Measurements from ENCODE around the gene NEUROD4. TPM values are rescaled to one million over a fixed set of nuclear protein-coding genes. Genes with fewer than 3 reads are reported as not detected.

Gene NEUROD4
- polyA plus RNA-seq, 1 donor (not counting 4 experiments of a cell fraction or from before 2014, with no cell fraction given), result not detected

GRCh38 chr12:54973556-54973955, 46.2 kb upstream of the NEUROD4 start:
- no peak overlapping the region for H3K4me3 ChIP-seq (ENCODE audit: control insufficient read depth in 2 of 3, extremely low read depth in 1 of 3, insufficient read depth in 2 of 3, low read depth in 1 of 3, low read length in 3 of 3)
- TF ChIP-seq EZH2 (IDR thresholded peaks at IDR 0.05; ENCODE audit: low read length), result no peak
- TF ChIP-seq CTCF (optimal IDR thresholded peaks at IDR 0.05 in 1 of 3, IDR thresholded peaks at IDR 0.05 in 1 of 3, conservative IDR thresholded peaks at IDR 0.05 in 1 of 3; ENCODE audit: extremely low read depth in 1 of 3, insufficient read depth in 2 of 3, low read length in 3 of 3), result no peak
- H3K79me2 ChIP-seq (ENCODE audit: control insufficient read depth, insufficient read depth, low read length), result no peaks in the 10 kb centered on the region
- DNase-seq (ENCODE audit: low read depth, low spot score) (no peak), FAIRE-seq (no peak)
- no peaks in the 10 kb centered on the region for H3K9me1 ChIP-seq (ENCODE audit: control insufficient read depth, extremely low read depth, insufficient read depth, low read length)
- no peaks in the 10 kb centered on the region for H4K20me1 ChIP-seq (ENCODE audit: control insufficient read depth, extremely low read depth, insufficient read depth, low read length)
- H3K9ac ChIP-seq (ENCODE audit: control insufficient read depth, extremely low read depth, insufficient read depth, low read length), result no peak overlapping the region
- H3K27me3 ChIP-seq (ENCODE audit: control insufficient read depth, extremely low read depth, insufficient read depth, low read length), result no peaks in the 10 kb centered on the region
- no peak overlapping the region for H3K27ac ChIP-seq (ENCODE audit: control insufficient read depth, insufficient read depth, low read length)
- H3K9me3 ChIP-seq (ENCODE audit: control insufficient read depth, low read depth, low read length), result no peaks in the 10 kb centered on the region
- no peak overlapping the region for H3K4me2 ChIP-seq (ENCODE audit: control insufficient read depth, extremely low read depth, insufficient read depth, low read depth, low read length)
- dilution Hi-C loops (cut with MboI; ENCODE audit: extremely low pct_ligation_motif_present, low sequenced_read_pairs), result no loop called here
- H2AFZ ChIP-seq (ENCODE audit: control insufficient read depth, low read length), result no peak overlapping the region
- H3K36me3 ChIP-seq (ENCODE audit: control insufficient read depth in 2 of 2, extremely low read depth in 1 of 2, insufficient read depth in 2 of 2, low read length in 2 of 2), result no peaks in the 10 kb centered on the region
- H3K4me1 ChIP-seq (ENCODE audit: control insufficient read depth, extremely low read depth, insufficient read depth, low read length), result peaks cover 6% of the 10 kb centered on the region

- DNase-seq (ENCODE audit: low read depth, low spot score), result no peak
- H3K27me3 ChIP-seq (ENCODE audit: control insufficient read depth, extremely low read depth, insufficient read depth, low read length), result no peaks in the 10 kb centered on the region
- H3K27ac ChIP-seq (ENCODE audit: control insufficient read depth, insufficient read depth, low read length), result no peak overlapping the region
- H3K4me1 ChIP-seq (ENCODE audit: control insufficient read depth, extremely low read depth, insufficient read depth, low read length), result peaks cover 6% of the 10 kb centered on the region
- TF ChIP-seq CTCF (optimal IDR thresholded peaks at IDR 0.05 in 1 of 3, IDR thresholded peaks at IDR 0.05 in 1 of 3, conservative IDR thresholded peaks at IDR 0.05 in 1 of 3; ENCODE audit: extremely low read depth in 1 of 3, insufficient read depth in 2 of 3, low read length in 3 of 3) (no peak), EZH2 (IDR thresholded peaks at IDR 0.05; ENCODE audit: low read length) (no peak)
- H3K79me2 ChIP-seq (ENCODE audit: control insufficient read depth, insufficient read depth, low read length), result no peaks in the 10 kb centered on the region
- no peaks in the 10 kb centered on the region for H3K36me3 ChIP-seq (ENCODE audit: control insufficient read depth in 2 of 2, extremely low read depth in 1 of 2, insufficient read depth in 2 of 2, low read length in 2 of 2)
- no peak overlapping the region for H3K4me2 ChIP-seq (ENCODE audit: control insufficient read depth, extremely low read depth, insufficient read depth, low read depth, low read length)
- no peak overlapping the region for H2AFZ ChIP-seq (ENCODE audit: control insufficient read depth, low read length)
- H3K9me1 ChIP-seq (ENCODE audit: control insufficient read depth, extremely low read depth, insufficient read depth, low read length), result no peaks in the 10 kb centered on the region
- dilution Hi-C loops (cut with MboI; ENCODE audit: extremely low pct_ligation_motif_present, low sequenced_read_pairs), result no loop called here
- no peaks in the 10 kb centered on the region for H4K20me1 ChIP-seq (ENCODE audit: control insufficient read depth, extremely low read depth, insufficient read depth, low read length)
- no peak overlapping the region for H3K9ac ChIP-seq (ENCODE audit: control insufficient read depth, extremely low read depth, insufficient read depth, low read length)
- no peak overlapping the region for H3K4me3 ChIP-seq (ENCODE audit: control insufficient read depth in 2 of 3, extremely low read depth in 1 of 3, insufficient read depth in 2 of 3, low read depth in 1 of 3, low read length in 3 of 3)
- no peak for FAIRE-seq
- H3K9me3 ChIP-seq (ENCODE audit: control insufficient read depth, low read depth, low read length), result no peaks in the 10 kb centered on the region
Observed at GRCh38 chr12:54974279-54974678, 45.5 kb upstream of the NEUROD4 start.
